ENCODE results near the gene ALDH3B1.
A peak's percentile ranks its signal among the peaks of the same experiment; 100 is the strongest.
"Not testable (repeated sequence)": the region's sequence is repeated elsewhere in the genome, so short reads cannot be mapped to it uniquely, and the experiment has no call there.

ALDH3B1 gene, protein sequence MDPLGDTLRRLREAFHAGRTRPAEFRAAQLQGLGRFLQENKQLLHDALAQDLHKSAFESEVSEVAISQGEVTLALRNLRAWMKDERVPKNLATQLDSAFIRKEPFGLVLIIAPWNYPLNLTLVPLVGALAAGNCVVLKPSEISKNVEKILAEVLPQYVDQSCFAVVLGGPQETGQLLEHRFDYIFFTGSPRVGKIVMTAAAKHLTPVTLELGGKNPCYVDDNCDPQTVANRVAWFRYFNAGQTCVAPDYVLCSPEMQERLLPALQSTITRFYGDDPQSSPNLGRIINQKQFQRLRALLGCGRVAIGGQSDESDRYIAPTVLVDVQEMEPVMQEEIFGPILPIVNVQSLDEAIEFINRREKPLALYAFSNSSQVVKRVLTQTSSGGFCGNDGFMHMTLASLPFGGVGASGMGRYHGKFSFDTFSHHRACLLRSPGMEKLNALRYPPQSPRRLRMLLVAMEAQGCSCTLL

DNA sequence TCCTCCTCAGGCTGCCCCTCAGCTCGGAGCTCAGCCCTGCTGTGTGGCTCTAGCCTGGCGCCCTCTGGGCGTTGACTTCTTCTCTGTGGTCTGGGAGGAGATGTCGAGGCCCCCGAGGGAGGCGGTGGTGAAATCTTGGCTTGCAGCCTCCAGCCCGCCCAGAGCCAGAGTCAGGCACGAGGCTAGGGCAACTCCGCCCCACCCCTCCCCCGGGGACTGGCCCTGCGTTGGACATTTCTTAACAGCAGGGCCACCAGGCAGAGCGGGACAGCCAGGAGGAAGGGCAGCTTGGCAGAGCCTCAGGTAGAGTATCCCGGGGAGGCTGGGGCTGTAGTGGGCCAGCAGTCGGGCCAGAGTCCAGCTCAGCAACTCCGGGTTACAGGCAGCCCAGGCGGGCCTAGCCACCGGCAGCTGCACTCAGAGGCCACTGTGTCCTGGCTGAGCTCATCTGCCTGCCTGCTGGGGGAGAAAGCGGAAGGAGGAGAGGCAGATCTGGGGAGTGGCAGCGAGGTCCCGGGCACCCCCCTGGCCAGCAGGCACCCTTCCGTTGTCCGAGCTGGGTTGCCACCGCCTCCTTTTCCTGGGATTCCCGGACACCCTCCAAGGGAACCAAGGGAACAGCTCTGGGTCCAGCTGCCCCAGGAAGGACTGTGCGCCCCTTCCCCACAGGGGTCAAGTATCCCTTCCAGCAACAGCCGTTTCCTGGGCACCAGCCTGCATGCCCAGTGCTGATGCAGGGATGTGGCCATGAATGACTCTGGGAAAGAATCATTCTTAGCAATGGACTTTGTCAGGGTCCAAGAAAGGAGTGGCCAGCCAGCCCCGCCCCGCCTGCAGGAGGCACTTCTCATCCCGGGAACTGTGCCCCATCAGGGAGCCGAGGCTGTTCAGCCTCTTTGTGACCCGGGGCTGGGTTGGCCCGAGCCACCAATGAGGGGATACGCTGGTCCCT is at the start of gene ALDH3B1:
Gene ALDH3B1, plus strand, starts transcription at position 238 of the 952 bp plus-strand sequence. CDS start 4,971 bp downstream, outside the sequence.
- DNase-seq: peak; percentile 95

DNA sequence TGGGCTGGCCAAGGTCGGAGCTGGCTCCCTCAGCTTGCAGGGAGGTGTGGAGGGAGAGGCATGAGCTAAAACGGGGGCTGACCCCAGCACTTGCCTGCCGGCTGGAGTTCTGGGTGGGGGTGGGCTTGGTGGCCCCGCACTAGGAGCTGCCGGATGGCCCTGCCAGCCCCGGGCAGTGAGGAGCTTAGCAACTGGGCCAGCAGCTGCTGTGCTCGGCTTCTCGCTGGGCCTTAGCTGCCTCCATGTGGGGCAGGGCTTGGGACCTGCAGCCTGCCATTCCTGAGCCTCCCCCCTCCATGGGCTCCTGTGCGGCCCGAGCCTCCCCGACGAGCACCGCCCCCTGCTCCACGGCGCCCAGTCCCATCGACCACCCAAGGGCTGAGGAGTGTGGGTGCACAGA is 46.9 kb upstream of the ALDH3B1 start:
- DNase-seq: not testable (repeated sequence)

DNA sequence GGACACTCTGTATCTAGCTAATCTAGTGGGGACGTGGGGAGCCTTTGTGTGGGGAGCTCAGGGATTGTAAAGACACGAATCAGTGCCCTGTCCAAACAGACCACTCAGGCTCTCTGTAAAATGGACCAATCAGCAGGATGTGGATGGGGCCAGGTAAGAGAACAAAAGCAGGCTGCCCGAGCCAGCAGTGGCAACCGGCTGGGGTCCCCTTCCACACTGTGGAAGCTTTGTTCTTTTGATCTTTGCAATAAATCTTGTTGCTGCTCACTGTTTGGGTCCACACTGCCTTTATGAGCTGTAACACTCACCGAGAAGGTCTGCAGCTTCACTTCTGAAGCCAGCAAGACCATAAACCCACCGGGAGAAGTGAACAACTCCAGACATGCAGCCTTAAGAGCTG is 46.2 kb upstream of the ALDH3B1 start:
- not testable (repeated sequence) for DNase-seq

DNA sequence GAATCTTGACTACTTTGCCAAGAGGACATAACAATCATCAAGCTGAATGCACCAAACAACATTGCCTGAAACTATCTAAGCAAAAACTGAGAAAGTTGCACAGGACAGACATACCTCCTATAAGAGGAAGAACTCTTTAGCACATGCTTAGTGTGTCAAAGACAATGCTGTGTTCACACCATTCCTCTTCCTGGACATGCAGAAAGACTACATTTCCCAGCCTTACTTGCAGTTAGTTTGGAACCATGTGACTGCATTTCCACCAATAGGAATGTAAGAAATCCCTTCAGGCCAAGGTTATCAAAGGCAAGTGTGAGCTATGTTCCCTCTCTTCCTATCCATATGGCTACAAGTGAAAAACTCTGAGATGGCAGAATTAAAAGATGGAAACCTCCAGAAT is 45.4 kb upstream of the ALDH3B1 start:
- not testable (repeated sequence) for DNase-seq

DNA sequence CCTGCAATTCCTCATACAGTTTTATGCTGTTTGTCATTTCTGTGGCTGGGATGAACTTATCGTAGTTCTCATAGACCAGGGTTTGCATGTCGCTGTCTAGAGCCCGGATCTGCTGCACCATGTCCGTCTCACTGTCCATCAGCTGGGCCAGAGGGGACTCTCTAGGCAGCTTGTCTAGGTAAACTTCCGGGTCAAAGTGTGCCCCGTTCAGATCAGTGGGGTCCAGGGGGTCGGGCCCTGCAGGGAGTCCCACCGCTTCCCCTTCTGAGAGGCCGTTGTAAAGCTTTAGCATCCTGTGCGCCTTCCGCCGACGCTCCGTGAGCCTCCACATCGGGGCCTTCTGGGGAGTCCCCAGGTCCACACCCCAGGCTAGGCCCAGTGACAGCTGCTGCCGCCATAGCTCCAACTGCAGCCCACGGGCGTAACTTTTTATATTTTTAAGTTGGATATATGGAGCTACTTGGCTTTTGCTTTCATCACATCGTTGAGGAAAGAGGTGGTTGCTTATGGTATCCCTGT is 44.2 kb upstream of the ALDH3B1 start:
- DNase-seq: not testable (repeated sequence)

- DNase-seq: not testable (repeated sequence)
Observed at GRCh38 chr11:67974746-67975145, 35.4 kb upstream of the ALDH3B1 start.

DNA sequence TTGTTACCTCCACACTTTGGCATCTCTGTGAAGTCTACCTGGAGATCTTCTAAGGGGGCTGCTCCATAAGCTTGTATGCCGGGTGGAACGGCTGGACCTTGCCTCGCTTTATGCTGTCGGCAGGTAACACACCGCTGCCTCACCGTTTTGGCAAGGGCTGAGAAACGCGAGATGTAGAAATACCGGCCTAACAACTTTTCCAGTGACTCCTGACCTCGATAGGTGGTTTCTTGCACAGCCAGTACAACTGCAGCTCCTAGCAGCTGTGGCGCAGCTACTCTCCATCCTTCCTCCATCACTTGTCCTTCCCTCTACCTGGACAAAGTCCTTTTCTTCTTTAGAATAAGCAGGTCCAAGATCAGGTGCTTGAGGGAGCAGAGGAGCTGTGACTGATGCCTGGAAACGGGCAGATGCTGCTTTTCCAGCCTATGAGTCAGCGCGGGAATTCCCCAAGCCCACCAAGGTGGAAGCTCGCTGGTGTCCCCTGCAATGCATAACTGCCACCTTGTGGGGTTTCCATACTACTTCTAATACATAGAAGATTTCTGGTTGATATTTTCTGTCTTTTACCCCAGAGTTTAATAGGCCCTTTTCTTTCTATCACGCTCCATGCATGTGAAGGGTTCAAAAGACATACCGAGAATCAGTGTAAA is 31.2 kb upstream of the ALDH3B1 start:
- DNase-seq: not testable (repeated sequence)

GRCh38 chr11:67981226-67981625 is 28.9 kb upstream of the ALDH3B1 start:
- not testable (repeated sequence) for DNase-seq

GRCh38 chr11:67982255-67982857 is 27.8 kb upstream of the ALDH3B1 start:
- not testable (repeated sequence) for DNase-seq

DNA sequence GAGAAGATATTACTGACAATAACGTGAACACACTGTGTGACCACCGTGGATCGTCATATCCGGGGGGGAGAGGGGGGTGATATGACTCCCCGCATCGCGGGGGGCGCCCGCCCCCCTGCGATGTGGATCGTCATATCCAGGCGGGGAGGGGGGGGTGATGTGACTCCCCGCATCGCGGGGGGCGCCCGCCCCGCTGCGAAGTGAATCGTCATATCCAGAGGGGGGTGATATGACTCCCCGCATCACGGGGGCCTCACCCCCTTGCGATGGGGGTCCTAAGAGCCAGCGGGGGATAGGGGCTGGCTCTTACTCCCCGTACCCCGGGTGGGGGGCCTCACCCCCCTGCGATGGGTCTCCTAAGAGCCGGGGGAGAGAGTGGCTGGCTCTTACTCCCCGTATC is 26.2 kb upstream of the ALDH3B1 start:
- DNase-seq: no peak

GRCh38 chr11:67985302-67985701 is 24.8 kb upstream of the ALDH3B1 start:
- not testable (repeated sequence) for DNase-seq

DNA sequence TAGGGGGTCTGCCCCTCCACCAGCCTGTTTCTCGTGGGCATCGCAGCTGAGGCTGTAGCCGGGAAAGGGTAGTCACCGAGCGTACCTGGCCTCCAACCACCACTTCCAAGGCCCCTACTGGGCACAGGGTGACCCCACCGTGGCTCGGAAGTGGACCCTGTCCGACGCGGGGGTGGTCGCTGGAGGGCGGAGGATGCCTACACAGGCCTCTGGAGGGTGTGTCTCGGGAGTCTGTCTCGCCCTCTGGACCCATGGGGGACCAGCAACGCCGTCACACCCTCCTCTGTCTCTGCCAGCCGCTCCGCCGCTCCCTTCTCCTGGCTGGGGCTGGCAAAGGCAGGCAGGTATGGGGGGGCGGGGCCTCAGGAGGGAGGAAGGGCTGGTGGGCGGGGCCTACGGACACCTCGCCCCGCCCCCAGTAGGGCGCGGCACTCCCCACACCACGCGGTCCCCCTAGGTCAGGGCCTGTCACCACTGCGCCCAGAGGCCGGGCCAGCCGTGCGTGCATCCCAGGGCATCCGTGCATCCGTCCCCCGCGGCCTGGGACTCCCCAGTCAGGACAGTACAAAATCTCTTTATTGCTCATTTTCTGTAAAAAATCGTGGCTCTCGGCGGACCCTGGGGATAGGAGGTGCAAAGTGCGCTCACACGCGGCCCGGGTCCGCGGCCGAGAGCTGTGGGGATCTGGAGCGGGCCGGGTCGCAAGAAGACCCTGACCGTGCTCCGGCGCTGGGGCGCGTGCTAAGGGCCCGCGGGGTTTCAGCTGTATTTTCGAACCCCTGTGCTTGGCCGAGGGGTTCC is 19.4 kb upstream of the ALDH3B1 start:
- peak; percentile 57 for DNase-seq

DNA sequence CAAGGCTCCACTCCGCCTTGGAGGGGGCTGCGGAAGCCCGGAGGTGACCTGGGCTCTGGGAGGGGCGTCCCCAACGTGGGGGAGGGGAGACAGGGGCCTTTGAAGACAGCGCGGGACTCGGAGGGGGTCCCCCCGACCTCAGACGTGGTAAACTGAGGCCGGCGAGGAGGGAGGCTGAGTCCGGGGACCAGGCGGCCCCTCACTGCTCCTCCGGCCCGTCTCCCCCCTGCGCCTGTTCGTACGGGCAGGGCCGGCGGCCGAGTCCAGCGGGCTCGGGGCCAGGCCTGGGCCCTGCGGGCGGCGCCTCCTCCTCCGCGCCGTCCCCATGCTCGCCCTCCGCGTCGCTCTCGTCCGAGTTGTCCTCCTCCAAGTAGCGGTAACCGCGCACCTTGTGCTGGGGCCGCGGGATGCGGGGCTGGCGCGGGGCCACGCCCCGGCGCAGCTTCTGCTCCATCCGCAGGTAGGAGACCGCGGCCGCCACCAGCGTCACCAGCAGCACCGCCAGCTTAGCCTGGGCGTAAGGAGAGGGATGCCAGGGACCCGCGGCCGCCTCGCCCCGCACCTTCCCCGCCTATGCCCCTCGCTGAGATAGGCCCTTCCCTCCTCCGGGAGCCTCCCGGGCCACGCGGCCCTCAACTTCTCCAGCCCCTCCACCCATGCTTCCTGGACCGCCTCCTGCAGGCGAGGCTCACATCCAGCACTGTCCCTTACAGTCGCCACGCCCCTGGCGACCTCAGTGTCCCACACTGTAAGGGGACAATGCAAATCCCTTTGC is 18.6 kb upstream of the ALDH3B1 start:
- not testable (repeated sequence) for DNase-seq

DNA sequence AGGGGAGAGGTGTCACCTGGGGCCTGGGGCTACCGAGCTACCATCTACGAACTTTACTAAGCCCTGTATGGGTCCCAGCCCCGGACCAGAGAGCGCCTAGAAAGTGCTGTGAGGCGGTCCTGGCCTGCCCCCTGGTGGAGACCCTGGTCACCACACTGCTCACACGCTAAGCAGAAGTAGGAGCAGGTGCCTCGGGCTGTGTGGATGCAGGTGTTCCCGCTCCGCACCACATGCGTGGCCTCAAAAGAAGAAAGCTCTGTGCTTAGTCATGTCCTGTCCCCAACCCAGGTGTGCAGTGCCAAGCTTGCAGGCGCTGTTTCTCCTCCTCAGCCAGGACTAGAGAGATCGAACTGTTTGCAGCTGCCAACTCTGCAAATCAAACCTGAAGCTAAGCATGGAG is 16.3 kb upstream of the ALDH3B1 start:
- not testable (repeated sequence) for DNase-seq

DNA sequence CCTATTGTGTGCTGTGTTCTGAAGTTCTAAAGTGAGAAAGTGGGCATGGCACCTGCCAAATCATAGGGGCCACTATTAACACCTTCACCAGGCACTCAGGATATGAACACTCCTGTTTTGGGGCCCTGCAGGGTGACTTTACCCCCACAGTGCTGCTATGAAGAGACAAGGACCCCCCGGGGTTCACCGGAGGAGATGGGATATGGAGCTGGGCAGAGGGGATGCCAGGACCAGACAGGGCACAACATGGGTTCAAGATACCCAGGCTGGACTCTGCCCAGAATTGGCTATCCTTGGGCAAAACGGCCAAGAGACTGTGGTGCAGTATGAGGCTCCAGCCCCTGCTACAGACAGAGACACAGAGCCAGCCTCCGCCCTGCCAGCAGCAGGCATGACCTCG is 15.7 kb upstream of the ALDH3B1 start:
- not testable (repeated sequence) for DNase-seq

DNA sequence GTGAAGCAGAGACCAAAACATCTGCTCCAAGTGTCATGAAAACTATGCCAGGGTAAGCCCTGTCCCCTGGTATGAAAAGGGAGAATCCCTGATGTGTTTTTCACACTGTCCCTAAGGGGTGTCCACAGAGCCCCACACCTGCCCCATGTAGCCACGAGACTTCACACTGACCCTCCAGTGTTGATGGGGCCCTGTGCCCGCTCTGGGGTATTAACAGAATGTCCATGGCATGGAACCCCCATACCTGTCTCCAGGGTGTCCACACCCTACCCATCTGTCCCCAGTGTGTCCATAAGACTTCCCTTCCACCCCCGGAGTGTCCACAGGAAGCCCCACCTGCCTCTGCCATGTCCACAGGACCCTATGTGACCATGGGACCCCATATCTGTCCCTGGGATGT is 15.0 kb upstream of the ALDH3B1 start:
- not testable (repeated sequence) for DNase-seq

DNA sequence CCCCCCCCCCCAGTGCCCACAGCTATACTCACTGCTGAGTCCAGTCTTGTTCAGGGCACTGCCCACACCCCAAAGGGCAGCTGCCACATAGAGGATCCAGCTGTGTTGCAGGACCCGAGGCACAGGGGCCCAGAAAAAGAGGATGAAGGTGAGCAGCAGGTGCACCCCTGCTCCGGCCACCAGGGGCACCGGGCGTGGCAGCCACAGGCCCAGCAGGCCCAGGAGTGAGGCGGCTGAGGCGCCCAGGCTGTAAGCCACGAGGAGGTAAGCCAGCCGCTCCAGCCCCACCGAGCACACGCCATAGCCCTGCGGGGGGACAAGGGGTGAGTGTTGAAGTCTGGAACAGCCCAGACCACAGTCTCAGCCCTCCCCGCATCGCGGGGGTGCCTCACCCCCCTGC is 14.5 kb upstream of the ALDH3B1 start:
- not testable (repeated sequence) for DNase-seq

- no peak for DNase-seq
Observed at GRCh38 chr11:67996051-67996450, 14.1 kb upstream of the ALDH3B1 start.

- DNase-seq: peak; percentile 91
Observed at GRCh38 chr11:67996622-67997474, 13.3 kb upstream of the ALDH3B1 start.

All from suppressor macrophage treated with lipopolysaccharide for 4 hours (primary cell).